HG02981 (cell line): ENCODE measurements around the gene GTF3C2.
"Not testable (repeated sequence)": the region's sequence is repeated elsewhere in the genome, so short reads cannot be mapped to it uniquely, and the experiment has no call there.

ENCODE experiments used
- ATAC-seq: cut with Tn5 transposase; IDR thresholded peaks from one replicate; pipeline ENCODE4 v1.9.1; 2021; ENCODE audit warnings: mild to moderate bottlenecking, moderate library complexity; ENCODE audit not compliant: unreplicated experiment

GTF3C2 gene

GRCh38 chr2:27322301-27322765, 34.2 kb downstream of the GTF3C2 start:
- ATAC-seq: no peak

- no peak for ATAC-seq
Measured at GRCh38 chr2:27320958-27321543, 35.5 kb downstream of the GTF3C2 start.

GRCh38 chr2:27319839-27320238, 36.7 kb downstream of the GTF3C2 start:
- not testable (repeated sequence) for ATAC-seq

- ATAC-seq: no peak
Measured at GRCh38 chr2:27316655-27317412, 39.7 kb downstream of the GTF3C2 start.

GRCh38 chr2:27315122-27315521, 41.4 kb downstream of the GTF3C2 start:
- no peak for ATAC-seq

- ATAC-seq: no peak
Measured at GRCh38 chr2:27314709-27315108, 41.9 kb downstream of the GTF3C2 start.

- ATAC-seq: no peak
Measured at GRCh38 chr2:27313882-27314645, 42.5 kb downstream of the GTF3C2 start.

GRCh38 chr2:27312152-27312551, 44.4 kb downstream of the GTF3C2 start:
- no peak for ATAC-seq

GRCh38 chr2:27309651-27310050, 46.9 kb downstream of the GTF3C2 start:
- no peak for ATAC-seq

- ATAC-seq: no peak
Measured at GRCh38 chr2:27308359-27308881, 48.1 kb downstream of the GTF3C2 start, which contains the start of gene UCN. Gene UCN (minus strand): TSS chr2:27308445. CDS start chr2:27307895, 550 bp downstream.

- ATAC-seq: no peak
Measured at GRCh38 chr2:27307545-27308358, 48.8 kb downstream of the GTF3C2 start.

GRCh38 chr2:27307287-27307544, 49.3 kb downstream of the GTF3C2 start:
- no peak for ATAC-seq

- ATAC-seq: no peak
Measured at GRCh38 chr2:27306573-27307286, 49.8 kb downstream of the GTF3C2 start.

GRCh38 chr2:27306136-27306535, 50.4 kb downstream of the GTF3C2 start:
- no peak for ATAC-seq

- ATAC-seq: no peak
Measured at GRCh38 chr2:27305516-27305915, 51.0 kb downstream of the GTF3C2 start.

- ATAC-seq: no peak
Measured at GRCh38 chr2:27304488-27305240, 51.9 kb downstream of the GTF3C2 start.

GRCh38 chr2:27303093-27304025, 53.2 kb downstream of the GTF3C2 start:
- ATAC-seq: no peak

- ATAC-seq: not testable (repeated sequence)
Measured at GRCh38 chr2:27300606-27301005, 56.0 kb downstream of the GTF3C2 start.
